GM12875 (cell line): ENCODE data around the gene JMJD1C.

ENCODE experiments used
- H3K4me3 ChIP-seq: one replicate; pipeline ENCODE4 v1.5.1; 2011; ENCODE audit warnings: low read depth, low read length, control low read depth
- CTCF ChIP-seq: IDR thresholded peaks from 2 replicates; pipeline ENCODE4 v1.5.1; 2011; ENCODE audit warnings: low read depth, mild to moderate bottlenecking, control low read depth, inconsistent platforms, low read length, moderate library complexity, borderline replicate concordance; ENCODE audit not compliant: insufficient read depth

The JMJD1C gene

DNA sequence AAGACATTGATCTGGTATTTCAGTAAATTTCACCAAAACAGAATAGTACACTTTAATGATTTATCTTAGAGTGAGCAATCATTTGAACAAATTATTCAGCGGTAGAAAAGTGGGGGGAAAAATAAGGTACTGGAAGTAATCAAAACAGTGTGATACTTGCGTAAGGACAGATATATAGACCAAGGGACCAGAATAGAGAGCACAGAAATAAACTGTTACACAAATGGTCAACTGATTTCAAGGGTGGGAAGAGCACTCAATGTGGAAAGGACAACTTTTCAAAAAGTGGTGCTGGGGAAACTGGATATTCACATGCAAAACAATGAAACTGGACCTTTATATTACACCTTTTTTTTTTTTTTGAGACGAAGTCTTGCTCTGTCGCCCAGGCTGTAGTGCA, 212.7 kb downstream of the JMJD1C start:
- no peak for TF ChIP-seq CTCF
- H3K4me3 ChIP-seq: no peak overlapping the region

DNA sequence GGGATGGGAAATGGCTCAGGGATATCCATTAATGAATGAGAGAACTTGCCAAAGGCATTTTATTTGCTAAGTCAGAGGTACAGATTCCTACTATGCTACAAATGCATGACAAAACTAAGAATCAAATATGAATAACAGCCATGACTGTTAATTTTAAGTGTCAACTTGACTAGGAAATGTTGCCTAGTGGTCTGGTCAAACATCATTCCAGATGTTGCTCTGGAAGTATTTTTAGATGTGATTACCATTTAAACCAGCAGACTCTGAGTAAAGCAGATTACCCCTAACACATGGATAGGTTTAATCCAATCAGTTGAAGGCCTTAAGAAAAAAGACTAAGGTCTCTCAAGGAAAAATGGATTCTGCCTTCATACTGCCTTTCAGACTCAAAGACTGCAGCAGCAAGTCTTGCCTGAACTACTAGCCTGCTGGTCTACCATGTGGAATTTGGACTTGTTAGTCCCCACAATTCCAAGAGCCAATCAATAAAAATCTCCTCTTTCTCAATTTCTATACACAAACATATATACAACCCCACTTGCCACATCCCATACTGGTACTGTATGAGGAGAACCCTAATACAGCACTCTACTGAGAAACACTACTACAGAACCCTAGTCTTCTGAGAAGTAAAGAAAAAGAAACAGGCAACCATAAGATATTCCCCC, 213.5 kb downstream of the JMJD1C start:
- no peak for TF ChIP-seq CTCF
- no peak overlapping the region for H3K4me3 ChIP-seq

DNA sequence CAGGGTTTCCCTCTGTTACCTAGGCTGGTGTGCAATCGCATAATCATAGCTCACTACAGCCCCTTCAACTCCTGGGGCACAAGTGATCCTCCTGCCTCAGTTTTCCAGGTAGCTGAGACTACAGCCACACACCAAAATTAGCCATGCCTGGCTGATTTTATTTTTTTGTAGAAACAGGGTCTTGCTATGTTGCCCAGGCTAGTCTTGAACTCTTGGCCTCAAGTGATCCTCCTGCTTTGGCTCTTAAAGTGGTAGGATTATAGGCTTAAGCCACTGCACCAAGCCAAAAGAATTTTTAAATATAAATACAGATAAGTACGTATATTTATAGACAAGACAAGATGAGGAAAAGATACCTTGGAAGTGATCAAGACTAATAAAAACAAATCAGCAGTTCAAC, 215.7 kb downstream of the JMJD1C start:
- TF ChIP-seq CTCF: no peak
- no peak overlapping the region for H3K4me3 ChIP-seq

- H3K4me3 ChIP-seq: no peak overlapping the region
- no peak for TF ChIP-seq CTCF
These were observed 218.0 kb downstream of the JMJD1C start for GRCh38 chr10:63247771-63248170.

- no peak for TF ChIP-seq CTCF
These were observed 219.4 kb downstream of the JMJD1C start for GRCh38 chr10:63246356-63246755.

GRCh38 chr10:63241841-63242281, 223.9 kb downstream of the JMJD1C start:
- H3K4me3 ChIP-seq: no peak overlapping the region
- TF ChIP-seq CTCF: no peak

More at GRCh38 chr10:63246356-63246755, 219.4 kb downstream of the JMJD1C start:
- no peak overlapping the region for H3K4me3 ChIP-seq

DNA sequence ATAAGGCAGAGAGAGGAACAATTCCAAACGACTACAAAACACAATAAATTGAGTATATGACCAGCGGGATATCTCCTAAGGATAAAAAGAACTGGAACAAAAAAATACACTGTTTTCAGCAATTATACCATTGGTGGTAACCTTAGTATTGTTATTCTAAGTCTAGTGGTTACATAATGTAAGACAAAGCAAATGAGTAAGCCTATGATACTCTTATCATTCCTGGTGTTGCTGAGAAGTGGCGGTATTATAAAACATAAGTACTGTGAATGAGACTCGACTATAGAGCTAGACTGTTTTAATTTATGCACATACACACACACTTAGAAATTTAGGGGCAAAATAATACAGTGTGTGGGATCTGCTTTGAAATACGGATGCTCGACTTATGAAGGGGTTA, 225.0 kb downstream of the JMJD1C start:
- TF ChIP-seq CTCF: no peak
- H3K4me3 ChIP-seq: no peak overlapping the region
